Epithelial cell of proximal tubule (primary cell): Measurements from ENCODE around the gene TAS2R38. TPM values are rescaled to one million over a fixed set of nuclear protein-coding genes. Genes with fewer than 3 reads are reported as not detected.

ENCODE experiments used
- DNase-seq: peaks from one replicate; pipeline ENCODE4 v3.0.0-alpha.2; 2011; ENCODE audit warnings: low read depth
- H3K4me3 ChIP-seq: 2 replicates; pipeline ENCODE4 v1.5.1; 2011; ENCODE audit warnings: low read depth, mild to moderate bottlenecking, low read length
- total RNA-seq: library from RNA; depleted of rRNA; stranded (reverse); fragments of >200 nt; gene quantifications from 2 replicates; pipeline ENCODE4 v1.2.3, GENCODE V29; 2015
- TF ChIP-seq, protein P1 (sequence below): conservative IDR thresholded peaks from 2 replicates; pipeline ENCODE4 v1.5.1; 2012; ENCODE audit warnings: low read depth, mild to moderate bottlenecking, low read length

Gene TAS2R38
- total RNA-seq: not detected in 2 replicates

DNA sequence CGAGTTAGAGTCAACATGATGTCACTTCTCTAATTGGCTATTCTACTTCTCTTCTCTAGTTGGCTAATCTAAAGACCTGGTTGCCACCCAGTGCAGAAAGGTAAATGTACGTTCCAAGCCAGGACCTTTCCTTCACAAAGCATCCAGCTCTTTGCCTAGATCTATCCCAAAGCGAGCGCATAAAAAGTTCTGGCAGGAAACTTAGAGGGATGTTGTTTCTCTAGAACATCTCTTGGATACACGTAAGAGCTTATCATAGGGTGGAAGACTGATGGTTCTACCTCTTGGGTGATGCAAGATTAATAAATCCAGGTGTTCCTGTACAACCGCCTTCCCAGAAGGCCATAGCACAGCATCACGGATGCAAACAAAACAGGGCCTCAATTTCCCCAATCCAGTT lies at the start of gene TAS2R38:
Gene TAS2R38, minus strand, starts transcription at position 101 of the 400 bp plus-strand sequence. Its CDS starts 84 bp downstream, at position 17.
- DNase-seq: no peak
- TF ChIP-seq, protein P1, sequence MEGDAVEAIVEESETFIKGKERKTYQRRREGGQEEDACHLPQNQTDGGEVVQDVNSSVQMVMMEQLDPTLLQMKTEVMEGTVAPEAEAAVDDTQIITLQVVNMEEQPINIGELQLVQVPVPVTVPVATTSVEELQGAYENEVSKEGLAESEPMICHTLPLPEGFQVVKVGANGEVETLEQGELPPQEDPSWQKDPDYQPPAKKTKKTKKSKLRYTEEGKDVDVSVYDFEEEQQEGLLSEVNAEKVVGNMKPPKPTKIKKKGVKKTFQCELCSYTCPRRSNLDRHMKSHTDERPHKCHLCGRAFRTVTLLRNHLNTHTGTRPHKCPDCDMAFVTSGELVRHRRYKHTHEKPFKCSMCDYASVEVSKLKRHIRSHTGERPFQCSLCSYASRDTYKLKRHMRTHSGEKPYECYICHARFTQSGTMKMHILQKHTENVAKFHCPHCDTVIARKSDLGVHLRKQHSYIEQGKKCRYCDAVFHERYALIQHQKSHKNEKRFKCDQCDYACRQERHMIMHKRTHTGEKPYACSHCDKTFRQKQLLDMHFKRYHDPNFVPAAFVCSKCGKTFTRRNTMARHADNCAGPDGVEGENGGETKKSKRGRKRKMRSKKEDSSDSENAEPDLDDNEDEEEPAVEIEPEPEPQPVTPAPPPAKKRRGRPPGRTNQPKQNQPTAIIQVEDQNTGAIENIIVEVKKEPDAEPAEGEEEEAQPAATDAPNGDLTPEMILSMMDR: no peak
- H3K4me3 ChIP-seq: no peak within 1 kb of the TSS

DNA sequence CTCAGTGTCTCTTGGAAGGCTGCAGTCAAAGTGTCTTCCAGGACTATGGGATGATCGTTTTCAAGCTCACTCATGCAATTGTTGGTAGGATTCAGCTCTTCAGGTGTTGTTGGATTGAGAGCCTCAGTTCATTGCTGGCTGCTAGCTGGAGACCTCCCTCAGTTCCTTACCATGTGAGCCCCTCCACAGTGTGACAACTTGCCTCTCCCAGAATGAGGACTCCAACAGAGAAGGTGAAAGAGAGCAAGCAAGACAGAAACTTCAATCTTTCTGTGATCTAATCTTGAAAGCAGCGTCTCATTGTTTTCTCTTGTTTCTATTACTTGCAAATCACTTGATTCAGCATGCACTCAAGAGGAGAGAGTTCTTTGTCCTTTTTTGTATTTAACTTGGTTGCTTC lies 44.6 kb upstream of the TAS2R38 start:
- TF ChIP-seq, protein P1: no peak
- H3K4me3 ChIP-seq: no peak overlapping the region
- no peak for DNase-seq

DNA sequence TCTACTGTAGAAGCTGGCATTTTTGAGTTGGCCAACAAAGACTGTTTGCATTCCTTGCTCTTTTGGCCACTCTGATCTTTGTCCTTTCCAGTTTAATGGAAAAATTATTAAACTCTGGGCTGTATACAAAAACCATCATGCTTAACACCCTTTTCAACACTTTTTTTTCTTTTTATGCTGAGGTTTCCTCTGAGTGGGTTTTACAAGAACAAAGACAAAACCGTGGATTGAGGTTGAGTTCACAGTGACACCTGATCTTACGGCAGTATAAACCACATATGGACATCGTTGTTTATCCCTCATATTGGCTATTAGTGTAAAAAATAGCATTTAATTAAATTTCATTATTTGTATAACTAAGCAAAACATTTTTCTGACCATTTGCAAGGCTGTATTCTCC lies 43.9 kb upstream of the TAS2R38 start:
- H3K4me3 ChIP-seq: no peak overlapping the region
- no peak for DNase-seq
- TF ChIP-seq, protein P1: no peak

DNA sequence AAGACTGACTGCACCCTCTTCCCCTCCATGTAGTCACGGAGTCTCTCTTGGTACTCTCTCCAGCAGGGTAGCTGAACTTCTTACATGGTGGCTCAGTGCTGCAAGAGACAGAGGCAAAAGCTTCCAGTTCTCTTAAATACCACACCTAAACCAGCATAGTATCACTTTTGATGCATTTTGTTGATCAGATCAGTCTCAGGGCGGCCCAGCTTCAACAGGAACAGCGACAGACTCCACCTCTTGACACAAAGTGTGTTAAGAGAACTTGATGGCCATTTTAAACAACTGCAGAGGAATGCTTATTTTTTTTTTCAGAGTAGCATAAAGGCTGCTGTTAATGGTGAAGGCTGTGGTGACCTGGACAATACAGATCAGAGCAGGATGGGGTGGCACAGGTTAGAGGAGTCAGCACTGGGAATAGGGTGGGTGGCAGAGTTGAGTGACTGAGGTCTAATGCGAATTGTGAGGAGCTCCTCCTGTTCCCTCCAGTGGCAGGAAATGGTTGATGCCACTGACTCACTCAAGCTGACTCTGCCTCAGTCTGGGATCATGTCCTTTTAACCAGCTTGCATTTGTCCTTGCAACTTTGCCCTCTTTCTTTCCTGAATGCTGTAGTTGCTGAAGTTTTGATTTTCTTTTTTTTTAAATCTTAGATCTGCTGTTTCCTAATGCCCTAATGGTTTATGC lies 39.4 kb upstream of the TAS2R38 start:
- no peak overlapping the region for H3K4me3 ChIP-seq
- TF ChIP-seq, protein P1: peak; percentile 36
- no peak for DNase-seq

DNA sequence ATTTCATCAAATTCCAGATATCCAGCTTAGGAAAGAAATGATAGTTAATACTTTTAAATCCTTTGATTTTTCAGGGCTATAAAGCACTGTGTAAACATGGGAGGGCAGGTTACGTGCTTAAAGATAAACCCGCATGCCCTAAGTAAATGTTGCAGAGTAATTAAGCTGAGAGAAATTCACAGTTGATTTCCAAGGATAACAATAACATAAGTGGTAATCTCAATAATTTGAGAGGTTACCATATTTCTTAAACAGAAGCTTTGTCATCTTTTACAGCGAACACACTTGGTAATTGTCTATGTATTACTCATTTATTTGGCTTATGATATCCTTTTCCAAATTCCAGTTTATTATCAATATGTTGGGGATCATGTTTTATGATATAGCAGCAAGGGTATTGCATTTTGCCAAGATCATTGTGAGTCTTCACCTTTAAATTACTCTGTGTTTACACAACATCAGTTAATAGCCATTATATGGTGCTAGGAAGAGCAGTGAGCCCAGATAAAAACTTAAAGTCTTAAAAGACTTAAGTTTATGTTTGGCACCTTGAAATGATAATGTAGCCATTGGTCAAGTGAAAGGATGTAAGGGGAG lies 37.5 kb upstream of the TAS2R38 start:
- TF ChIP-seq, protein P1: no peak
- no peak for DNase-seq
- no peak overlapping the region for H3K4me3 ChIP-seq

DNA sequence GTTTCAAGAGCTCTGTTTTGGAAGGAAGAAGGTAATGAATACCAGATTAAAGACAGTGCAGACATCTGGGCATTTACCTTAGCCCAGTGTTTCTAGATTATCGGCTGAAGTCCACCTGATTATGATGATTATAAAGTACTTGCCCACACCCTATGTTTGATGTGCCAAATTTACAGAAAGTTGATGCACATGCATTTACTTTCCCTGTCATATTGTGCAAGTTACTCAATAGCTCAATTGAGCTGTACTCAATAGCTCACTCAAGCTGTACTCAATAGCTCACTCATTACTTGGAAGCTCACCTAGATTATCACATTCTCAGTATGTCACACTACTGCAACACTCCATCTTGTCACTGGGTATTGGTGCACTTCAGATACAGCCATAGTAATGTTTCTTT lies 35.6 kb upstream of the TAS2R38 start:
- TF ChIP-seq, protein P1: no peak
- H3K4me3 ChIP-seq: no peak overlapping the region
- DNase-seq: no peak

DNA sequence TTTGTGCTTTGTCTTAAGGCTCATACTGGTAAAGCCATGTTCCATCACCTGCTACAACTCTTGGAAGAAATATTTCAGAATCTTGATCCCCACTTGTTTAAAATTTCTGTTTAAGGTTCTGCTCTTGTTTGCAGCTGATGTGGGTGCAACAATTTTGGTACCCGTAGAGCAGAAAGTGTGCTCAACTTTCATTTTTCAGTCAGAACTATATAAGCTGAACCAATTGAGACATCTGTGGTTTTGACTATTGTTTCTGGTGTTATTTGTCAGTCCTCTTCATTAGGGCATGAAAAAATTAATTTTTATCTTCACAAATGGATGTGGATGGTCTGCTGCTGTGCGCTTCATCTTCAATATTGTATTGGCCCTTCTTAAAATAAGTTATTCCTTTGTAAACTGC lies 33.0 kb upstream of the TAS2R38 start:
- TF ChIP-seq, protein P1: no peak
- H3K4me3 ChIP-seq: no peak overlapping the region
- no peak for DNase-seq
